CD4-positive, alpha-beta T cell treated with Interleukin-12 subunit alpha and Interleukin-12 subunit beta, for 1 hour (primary cell): ENCODE measurements around the gene PNMA6F.

ENCODE experiments used
- DNase-seq: peaks from one replicate; pipeline ENCODE4 v3.0.0-alpha.2; 2020

The PNMA6F gene

DNA sequence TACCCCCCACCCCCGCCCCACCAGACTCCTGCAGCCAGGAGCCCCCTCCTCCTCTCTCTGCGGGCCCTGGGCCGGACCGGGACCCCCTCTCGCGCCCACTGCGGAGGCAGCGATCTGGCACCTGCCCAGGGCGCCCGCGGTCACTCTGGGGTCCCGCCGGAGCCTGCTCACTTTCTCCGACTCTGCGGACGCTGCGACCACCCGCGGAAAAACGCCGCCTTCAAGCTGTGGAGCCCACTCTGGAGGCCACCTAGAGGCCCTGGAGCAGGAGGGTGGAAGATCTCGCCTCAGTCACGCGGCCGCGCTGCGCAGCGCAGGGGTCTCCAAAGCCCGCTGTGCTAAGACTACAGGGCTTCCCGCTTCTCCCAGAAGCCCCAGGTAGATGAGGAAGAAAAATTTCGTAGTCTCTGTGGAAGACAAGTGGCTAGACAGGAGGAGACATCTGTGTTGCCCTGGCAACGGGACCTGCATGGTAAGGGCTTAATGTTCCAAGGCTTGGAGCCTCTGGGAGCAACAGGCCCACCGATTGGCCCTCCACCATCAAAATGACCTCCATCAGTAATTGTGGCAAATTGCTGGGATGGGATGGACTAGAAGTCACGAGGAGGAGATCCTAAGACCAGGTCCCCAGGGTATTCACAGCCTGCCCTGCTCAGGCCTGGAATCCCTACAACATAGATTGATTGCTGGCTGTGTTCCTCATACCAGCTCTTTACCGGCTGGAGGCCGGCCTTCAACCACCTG is at the start of gene PNMA6F:
Gene PNMA6F, minus strand, starts transcription at position 387 of the 744 bp plus-strand sequence. CDS start 1,093 bp downstream, outside the sequence.
- DNase-seq, result no peak

DNA sequence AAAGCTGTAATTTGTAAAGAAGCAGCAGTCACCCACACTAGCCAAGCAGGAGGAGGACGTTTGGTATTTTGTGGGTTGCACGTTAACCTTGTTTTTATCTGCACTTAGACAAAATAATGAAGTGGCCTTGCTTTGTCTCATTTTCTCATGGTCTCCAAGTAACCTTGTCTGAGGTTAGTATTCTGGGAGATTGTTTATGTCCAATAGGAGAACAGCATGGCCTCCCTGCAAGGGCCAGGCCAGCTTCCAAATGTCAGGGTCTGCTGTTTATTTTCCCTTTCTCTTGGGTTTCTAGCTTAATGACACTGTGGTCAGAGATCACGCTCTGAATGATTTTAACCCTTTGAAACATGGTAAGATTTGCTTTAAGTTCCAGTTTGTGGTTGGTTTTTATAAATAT is 49.7 kb upstream of the PNMA6F start:
- DNase-seq, result no peak

DNA sequence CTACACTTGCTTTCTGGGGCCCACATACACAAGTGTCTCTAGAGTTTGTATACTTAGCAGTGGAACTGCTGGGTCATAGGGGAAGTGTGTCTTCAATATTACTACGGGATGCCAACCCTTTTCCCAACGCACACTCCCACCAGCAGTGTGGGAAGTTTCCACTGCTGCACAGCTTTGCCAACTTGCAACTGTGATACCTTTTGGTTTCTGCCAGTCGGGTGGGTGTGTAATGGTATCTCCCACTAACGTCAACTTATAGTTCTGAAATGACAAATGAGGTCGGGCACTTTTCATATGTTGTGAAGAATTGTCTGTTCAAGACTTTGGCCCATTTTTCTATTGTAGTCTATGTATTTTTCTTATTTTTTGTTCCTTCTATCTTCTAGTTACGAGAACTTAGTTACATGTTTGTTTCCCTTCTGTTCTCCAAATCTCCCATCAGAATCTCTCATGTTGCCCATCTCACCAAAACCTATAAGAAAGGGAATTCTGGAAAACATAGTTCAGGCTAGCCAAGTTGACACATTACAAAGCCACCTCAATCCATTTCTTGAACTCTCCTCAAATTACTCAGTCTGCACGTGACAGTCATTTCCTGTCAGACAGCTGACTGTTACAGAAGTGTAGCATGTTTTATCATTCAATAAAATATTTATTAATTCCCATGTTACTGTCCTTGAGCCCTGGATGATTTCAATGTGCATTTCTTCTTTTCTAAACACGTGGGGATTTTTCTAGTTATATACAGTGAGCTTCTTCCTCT is 48.9 kb upstream of the PNMA6F start:
- no peak for DNase-seq

DNA sequence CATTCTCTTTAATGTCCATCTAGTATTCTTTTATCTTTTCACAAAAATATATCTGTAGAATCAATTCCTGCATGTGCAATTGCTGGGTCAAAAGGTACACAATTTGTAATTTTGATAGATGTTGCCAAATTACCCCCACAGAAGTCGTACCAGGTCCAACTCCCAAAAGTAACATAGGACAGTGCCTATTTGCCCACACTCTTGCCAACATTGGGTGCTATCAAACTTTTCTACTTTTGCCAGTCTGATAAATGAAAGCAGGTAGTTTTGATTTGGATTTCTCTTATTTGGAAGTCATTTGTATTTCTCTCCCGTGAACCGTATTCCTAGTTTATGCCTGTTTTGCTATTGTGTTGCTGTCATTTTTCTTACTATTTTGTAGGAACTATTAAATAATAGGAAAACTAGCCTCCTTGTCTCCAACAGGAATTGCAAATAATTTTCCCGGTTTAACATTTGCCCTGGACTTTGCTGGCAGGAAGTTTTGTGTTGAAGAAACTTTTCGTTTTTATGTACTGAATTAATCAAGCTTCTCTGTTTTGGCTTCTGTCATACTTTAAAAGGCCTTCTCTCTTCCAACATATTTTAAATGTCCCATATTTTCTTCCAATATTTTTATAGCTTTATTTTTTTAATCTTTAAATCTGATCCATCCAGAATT is 45.4 kb upstream of the PNMA6F start:
- no peak for DNase-seq

DNA sequence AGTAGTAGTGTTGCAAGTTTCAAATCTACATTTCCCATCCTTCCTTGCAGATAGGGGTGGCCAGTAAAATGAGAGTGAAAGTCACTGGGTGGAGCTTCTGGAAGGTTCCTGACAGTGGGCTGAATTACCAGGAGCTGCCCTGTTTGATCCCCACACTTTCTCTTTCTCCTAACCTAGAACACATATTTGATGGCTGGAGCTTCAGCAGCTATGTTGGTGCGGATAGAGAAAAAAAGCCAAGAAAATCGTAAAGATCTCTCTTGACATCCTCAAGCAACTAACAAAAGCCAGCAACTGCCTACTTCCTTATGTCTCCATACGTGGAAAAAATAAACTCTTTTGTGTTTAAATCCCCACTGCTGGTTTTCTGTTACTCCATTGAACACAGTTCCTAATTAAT is 44.6 kb upstream of the PNMA6F start:
- DNase-seq, result no peak

DNA sequence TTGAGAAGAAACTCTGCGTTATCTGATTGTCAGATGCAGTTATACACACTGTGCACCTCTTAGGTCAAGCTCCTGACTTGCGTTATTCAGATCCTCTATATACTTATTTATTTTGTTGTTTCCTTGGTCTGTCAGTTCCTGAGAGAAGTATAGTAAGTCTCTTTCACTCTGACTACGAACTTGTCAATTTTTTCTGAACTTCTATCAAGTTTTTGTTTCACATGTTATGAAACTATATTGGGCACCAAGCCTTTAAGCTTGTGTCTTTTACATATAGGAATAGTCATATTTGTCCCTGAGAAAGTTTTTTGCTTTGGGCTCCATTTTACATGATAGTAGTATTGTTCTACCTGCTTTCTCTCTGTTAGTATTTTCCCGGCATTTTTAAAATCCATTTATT is 44.1 kb upstream of the PNMA6F start:
- no peak for DNase-seq

DNA sequence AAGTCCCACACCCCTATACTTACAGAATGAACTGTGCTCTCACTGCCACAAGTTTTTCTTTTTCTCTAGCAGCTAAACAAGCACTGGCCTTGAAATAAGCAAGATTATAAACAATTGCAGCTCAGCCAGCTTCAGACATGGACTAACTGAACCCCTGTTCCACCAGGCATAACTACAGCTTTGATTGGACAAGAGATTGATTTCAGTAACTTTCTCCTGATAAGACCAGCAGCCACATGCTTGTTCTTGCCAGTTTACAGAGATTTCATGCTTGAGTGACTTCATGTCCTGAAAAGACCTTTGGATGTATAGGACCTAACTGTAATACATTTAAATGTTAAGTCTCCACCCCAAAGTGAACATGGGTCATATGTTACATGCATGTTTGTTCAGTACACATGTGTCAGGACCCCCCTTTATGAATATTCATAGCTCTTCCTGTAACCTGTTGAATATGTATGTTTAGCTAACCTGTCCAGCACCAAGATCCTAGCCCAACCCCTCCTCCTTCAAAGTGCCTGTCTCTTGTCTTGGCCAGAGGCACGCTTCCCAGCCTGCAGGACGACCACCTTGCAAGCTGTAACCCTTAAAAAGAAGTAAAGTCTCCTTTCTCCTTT is 40.3 kb upstream of the PNMA6F start:
- no peak for DNase-seq

DNA sequence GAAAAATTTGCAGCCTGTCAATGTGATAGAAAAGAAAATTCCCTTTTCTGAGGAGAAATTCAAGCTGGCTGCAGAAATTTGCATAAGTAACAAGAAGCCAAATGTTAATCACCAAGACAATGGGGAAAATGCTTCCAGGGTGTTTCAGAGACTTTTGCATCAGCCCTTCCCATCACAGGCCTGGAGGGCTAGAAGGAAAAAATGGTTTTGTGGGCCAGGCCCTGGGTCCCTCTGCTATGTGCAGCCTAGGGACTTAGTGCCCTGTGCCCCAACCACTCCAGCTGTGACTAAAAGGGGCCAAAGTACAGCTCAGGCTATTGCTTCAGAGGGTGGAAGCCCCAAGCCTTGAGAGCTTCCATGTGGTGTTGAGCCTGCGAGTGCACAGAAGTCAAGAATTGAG is 36.3 kb upstream of the PNMA6F start:
- DNase-seq, result no peak

DNA sequence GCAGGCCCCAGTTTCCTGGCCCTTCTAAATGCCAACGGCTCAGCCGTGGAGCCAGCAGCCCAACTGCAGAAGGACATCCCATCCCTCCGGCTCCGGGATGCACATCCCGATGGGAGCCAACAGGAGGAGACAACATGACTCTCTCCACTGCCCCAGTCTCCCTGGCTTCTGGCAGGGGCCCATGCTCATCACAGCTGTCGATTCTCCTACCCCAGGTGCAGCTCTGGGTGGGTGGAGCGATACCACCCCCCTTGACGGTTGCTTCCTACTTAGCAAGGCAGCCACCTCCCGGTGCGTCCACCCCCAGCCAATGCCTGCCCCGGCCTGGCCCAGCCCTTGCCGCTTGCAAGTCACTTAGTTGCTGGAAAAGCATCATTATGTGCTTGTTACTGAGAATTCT is 31.8 kb upstream of the PNMA6F start:
- no peak for DNase-seq

DNA sequence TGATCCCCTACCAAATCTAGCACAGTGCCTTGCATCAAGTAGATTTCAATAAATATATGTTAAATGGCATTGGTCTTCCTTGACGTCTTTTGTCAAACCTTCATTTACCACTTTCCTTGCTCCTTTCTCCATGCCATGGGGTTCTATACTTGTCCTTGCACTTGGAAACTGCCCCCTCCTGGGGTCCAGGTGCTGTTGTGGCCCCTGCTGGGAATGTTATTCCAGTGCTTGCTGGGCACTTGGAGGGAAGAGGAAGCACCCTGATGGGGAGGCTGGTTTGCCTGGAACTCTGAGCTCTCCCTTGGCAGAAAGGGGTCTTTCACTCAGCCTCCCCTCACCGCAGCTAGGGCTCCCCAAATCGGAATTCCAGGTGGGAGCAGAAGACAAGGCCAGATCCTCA is 31.3 kb upstream of the PNMA6F start:
- no peak for DNase-seq

DNA sequence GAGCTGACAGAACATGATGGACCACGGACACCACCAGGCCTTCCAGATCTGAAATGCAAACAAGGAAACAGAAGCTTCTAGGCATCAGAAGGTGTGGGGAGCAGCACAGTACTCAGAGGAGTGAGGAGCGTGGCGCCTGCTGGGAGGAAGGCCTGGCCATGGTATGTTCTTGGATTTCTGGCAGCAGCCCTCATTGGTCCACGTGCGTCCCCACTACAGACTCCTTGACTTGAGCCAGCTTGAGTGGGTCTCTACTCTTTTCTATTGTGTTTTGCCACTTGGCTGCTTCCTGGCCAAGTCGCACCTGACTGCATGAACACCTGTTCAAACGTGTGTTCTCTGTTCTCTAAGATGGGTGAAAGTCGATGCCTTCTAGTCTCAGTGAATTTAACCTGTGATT is 30.4 kb upstream of the PNMA6F start:
- no peak for DNase-seq

DNA sequence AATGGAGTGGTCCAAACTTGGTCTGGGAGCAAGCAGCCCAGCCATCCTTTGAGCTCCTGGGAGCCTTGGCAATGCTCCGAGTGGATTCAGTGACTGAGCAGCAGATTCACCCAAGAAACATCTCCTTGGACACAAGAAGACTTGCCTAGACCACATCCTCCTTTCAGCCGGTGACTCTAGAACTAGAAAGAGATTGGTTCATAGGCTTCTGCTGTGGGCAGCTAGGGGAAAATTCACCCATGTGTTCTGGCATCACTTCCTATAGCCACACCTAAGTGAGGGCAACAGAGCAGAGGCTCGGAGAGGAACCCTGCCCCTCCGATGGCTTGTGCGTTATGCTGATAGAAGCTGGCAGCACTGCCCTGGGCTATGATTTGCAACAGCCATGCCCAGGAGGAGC is 28.4 kb upstream of the PNMA6F start:
- DNase-seq, result no peak

DNA sequence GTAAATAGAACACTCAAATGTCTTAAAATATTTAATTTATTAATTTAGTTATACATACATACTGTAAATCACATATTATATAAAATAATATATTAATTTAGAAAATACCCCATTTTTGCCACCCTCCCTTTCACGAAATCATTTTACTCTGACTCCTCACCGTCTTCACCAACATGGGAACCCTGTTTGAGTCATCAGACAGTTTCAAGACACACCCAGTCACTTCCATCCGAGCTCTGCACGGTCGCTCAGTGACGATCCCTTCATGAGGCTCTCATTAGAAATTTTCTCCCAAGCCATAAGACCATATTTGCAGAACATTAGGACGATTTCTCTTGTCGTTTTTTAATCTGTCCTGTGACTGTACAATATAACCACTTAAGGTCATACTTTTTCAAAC is 26.9 kb upstream of the PNMA6F start:
- DNase-seq, result no peak

DNA sequence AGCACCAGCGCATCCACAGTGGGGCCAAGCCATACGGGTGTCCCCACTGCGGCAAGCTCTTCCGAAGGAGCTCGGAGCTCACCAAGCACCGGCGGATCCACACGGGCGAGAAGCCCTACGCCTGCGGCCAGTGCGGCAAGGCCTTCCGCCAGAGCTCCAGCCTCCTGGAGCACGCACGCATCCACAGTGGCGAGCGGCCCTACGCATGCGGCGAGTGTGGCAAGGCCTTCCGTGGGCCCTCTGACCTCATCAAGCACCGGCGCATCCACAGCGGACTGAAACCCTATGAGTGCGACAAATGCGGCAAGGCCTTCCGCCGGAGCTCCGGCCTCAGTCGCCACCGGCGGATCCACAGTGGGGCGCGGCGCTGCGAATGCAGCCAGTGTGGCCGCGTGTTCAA is 26.0 kb upstream of the PNMA6F start:
- DNase-seq, result no peak

DNA sequence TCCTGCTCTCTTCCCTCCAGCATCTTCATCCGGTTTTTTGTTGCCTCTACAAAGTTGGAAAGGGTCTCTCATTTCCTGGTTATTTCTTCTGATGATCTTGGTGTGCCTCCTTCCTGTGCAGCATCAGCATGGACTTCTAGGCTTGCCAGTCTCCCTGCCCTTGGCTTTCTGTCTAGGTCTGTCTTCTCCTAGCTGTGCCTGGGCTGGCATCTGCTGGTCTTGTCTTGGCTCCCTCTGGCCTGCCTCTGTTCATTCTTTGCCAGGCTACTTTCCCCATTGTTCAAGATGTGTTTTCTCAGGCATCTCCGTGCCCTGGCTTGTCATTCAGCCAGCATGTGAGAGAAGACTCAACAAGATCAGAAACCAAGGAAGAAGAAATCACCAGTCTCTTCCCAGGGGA is 22.1 kb upstream of the PNMA6F start:
- DNase-seq, result no peak

DNA sequence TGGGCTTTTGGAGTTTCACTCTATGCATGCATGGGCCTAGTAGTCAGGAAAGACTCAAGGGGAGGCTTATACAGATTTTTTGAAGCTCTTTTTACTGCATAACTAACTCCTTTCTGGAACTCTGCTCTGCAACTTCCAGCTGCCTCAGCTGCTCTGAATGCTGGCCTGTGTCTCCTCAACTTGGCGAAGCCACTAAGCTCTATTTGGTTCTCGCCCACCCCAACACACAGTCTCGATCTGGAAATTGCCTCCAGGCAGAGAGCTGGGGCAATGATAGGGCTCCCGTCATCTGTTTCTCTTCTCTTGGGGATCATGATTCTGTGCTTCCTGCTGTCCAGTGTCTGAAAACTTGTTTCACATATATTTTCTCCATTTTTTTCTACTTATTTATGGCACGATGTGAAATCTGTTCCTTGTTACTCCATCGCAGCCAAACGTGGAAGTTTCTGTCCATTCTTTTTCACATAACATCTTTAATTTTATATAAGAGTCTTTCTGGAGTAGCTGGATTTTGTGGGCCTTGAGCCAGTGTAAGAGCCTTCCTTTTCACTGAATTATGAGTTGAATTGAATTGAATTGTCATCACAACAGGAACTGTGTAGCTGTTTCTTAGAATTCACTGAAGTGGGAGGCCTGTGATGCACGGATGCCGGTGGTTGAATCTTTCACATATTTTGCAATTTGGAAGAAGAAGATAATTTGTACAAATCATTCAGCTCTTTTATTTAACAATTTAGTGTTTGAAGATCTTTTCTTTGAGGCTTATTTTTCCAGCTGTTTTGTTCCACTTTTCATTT is 21.4 kb upstream of the PNMA6F start:
- no peak for DNase-seq

DNA sequence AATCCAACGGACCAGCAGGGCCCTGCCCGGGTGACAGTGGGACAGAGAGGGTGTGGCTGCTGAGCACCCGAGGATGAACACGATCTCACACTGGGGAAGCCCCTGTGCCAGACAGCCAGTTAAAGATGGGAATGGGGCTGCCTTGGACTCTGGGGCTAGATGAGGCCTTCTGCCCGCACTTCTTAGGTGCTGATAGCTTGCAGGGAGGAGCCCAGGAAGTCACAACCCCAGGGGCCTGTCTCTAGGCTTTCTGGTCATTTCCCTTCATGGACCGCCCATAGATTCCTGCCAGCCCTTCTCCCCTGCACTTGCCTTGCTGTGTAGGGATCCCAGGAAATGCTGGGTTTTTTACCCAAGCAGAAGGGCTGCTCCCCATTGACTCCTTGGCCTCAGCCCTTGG is 18.5 kb upstream of the PNMA6F start:
- no peak for DNase-seq

DNA sequence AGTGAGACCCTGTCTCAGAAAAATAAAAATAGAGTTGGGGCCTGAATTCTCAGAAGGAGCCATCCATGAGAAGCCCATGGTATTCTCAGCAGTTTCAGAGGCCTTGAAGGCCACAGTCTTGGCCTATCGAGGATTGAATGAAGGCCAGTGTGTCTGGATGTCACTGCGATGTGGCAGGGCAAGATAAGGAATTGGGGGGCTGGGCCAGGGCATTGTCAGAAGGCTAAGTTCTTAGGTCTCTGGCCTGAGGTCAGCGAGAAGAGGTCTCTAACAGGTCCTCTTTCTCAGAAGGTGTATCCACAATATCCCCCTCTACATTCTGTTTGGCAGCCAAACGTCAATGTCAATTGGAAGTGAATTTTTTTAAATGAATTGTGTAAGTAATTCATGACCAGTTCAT is 18.1 kb upstream of the PNMA6F start:
- no peak for DNase-seq

DNA sequence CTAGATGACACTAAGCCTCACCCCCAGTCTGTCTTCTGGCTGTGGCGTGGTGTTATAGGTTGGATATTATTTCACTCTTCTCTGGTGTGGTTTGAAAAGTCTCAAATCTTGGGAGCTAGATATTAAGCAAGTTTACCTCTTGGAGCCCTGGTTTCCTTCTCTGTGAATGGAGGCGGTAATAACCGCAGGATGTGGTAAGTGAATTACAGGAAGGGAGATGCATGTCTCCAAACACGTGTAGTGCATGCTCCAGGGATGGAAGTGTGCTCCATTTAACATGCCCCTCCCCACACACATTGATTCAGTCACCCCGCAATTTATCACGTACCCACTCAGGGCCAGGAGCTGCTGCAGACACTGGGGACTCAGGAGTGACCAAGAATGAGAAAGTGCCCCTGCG is 17.3 kb upstream of the PNMA6F start:
- no peak for DNase-seq

DNA sequence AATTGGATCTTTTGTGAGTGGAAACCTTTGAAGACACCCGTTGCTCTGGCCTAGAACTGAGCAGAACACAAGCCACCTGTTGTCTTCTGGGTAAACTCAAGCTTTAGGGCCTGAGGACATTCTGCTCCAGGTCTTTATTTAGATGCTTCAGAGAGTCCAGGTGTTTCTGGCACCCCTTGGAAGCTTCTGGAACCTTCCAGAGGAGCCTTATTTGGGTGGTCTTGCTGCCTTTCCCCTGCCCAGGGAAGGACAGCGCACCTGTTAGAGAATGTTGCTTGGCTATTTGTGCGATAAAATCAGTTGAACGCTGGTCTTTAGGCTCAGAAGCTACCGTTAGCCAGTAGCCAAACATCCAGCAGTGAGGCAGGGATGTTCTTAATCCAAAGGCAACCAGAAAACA is 15.4 kb upstream of the PNMA6F start:
- DNase-seq, result no peak

DNA sequence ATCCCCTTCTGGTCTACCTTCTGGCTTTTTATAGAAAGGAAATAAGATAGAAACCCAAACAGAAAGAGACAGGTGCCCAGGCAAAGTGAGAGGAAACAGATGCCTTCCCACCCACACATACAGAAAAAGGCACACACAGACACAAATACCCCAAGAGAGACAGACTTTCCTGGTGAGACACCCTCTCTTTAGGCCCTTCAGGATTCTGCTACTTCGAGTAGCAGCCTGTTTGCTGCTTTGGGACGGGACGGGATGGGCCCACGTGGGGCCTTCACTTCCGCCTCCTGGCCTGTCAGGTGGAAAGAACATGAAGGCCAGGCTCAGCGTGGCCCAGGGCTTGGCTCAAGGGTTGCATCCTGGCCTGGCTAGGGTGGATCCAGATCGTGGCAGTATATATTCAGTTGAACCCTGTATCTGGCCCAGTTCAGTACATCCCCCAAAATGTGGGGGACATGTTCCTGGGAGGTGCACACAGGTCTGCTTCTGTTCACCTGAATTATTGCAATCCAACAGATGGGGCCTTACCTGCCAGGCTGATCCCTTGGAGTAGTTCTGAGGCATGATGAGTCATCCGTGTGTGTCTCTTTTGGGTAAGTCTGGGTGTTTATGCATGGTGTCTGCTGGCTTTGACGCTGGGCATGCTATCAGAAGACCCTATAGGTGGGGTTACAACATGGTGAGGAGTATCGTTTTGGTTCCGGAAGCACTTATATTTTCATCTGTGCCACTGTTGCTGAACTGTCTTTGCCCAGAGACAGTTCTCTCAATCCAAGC is 14.7 kb upstream of the PNMA6F start:
- DNase-seq, result no peak
